ENCODE results near the gene IQCH. TPM values are rescaled to one million over a fixed set of nuclear protein-coding genes. Genes with fewer than 3 reads are reported as not detected.

IQCH gene
- total RNA-seq, 3 donors from 2014 or later (not counting 1 experiment from before 2014, with no cell fraction given): 0.78 to 1.4 (median 0.86) TPM

DNA sequence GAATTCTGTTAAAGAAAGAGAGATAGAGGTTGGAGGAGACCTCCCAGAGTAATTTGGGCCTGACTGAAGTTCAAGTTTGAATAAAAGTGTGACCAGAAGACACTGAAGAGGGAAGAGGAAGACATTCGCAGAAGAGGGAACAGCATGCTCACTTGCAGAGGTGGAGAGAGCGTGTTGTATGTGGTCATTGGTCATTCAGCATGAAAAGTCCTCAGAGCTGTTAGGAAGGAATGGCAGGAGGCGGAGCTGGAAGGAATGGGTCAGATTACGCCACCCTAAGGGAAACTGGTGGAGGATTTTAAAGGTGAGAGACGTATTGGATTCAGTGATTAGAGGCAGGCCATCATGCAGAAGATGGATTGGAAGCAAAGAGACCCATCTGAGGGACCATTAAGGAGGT lies 41.6 kb downstream of the IQCH start:
- H3K27ac Mint-ChIP-seq: no peak overlapping the region
- no peaks in the 10 kb centered on the region for H3K36me3 Mint-ChIP-seq
- no peaks in the 10 kb centered on the region for H3K27me3 ChIP-seq (ENCODE audit: control insufficient read depth, insufficient read depth, low read length)
- intact Hi-C loops (cut with micrococcal nuclease): no loop called here
- H3K4me1 Mint-ChIP-seq: no peaks in the 10 kb centered on the region
- no peaks in the 10 kb centered on the region for H3K36me3 ChIP-seq (ENCODE audit: control insufficient read depth, insufficient read depth, low read length)
- no peak for DNase-seq
- H3K4me3 Mint-ChIP-seq: no peak overlapping the region
- H3K9me3 Mint-ChIP-seq: no peaks in the 10 kb centered on the region
- 96% methylated on average over 5 of the region's 5 CpGs for WGBS (ENCODE audit: insufficient coverage)
- no peak overlapping the region for H3K27ac ChIP-seq (ENCODE audit: low read length)
- H3K4me1 ChIP-seq (ENCODE audit: control insufficient read depth, insufficient read depth, low read length): no peaks in the 10 kb centered on the region
- H3K4me3 ChIP-seq (ENCODE audit: low read length): no peak overlapping the region
- H3K27me3 Mint-ChIP-seq (ENCODE audit: low read depth in 2 of 2): no peaks in the 10 kb centered on the region
- TF ChIP-seq CTCF (IDR thresholded peaks at IDR 0.05): no peak
- no peaks in the 10 kb centered on the region for H3K9me3 ChIP-seq (ENCODE audit: control insufficient read depth, insufficient read depth, low read length)
- no peak for ATAC-seq

DNA sequence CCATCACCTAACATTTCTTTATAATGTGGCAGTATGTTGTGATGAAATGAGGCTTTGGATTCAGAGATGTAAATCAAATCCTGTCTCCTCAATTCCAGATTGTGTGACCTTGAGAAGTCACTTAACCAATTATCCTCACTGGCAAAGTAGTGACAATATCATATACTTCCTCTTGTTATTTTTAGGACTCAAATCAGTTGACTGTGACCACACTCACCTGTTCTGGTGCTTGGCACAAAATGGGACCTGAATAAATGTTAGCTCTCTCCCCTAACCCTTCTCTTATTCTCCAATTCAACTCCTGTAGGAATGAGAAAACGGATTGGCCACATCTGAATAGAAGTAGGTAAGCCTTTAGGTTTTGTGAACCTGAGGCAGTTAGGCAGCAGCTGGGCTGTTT lies 42.1 kb downstream of the IQCH start:
- no peak for TF ChIP-seq CTCF (IDR thresholded peaks at IDR 0.05)
- H3K9me3 ChIP-seq (ENCODE audit: control insufficient read depth, insufficient read depth, low read length): no peaks in the 10 kb centered on the region
- no peak overlapping the region for H3K4me3 Mint-ChIP-seq
- H3K36me3 ChIP-seq (ENCODE audit: control insufficient read depth, insufficient read depth, low read length): no peaks in the 10 kb centered on the region
- no peak for DNase-seq
- no peaks in the 10 kb centered on the region for H3K4me1 Mint-ChIP-seq
- H3K36me3 Mint-ChIP-seq: no peaks in the 10 kb centered on the region
- WGBS (ENCODE audit: insufficient coverage): no CpG with 5 or more reads among the region's 1 CpG
- intact Hi-C loops (cut with micrococcal nuclease): no loop called here
- H3K27ac ChIP-seq (ENCODE audit: low read length): no peak overlapping the region
- no peak for ATAC-seq
- H3K4me1 ChIP-seq (ENCODE audit: control insufficient read depth, insufficient read depth, low read length): no peaks in the 10 kb centered on the region
- no peak overlapping the region for H3K27ac Mint-ChIP-seq
- H3K27me3 Mint-ChIP-seq (ENCODE audit: low read depth in 2 of 2): no peaks in the 10 kb centered on the region
- no peaks in the 10 kb centered on the region for H3K9me3 Mint-ChIP-seq
- H3K4me3 ChIP-seq (ENCODE audit: low read length): no peak overlapping the region
- no peaks in the 10 kb centered on the region for H3K27me3 ChIP-seq (ENCODE audit: control insufficient read depth, insufficient read depth, low read length)

DNA sequence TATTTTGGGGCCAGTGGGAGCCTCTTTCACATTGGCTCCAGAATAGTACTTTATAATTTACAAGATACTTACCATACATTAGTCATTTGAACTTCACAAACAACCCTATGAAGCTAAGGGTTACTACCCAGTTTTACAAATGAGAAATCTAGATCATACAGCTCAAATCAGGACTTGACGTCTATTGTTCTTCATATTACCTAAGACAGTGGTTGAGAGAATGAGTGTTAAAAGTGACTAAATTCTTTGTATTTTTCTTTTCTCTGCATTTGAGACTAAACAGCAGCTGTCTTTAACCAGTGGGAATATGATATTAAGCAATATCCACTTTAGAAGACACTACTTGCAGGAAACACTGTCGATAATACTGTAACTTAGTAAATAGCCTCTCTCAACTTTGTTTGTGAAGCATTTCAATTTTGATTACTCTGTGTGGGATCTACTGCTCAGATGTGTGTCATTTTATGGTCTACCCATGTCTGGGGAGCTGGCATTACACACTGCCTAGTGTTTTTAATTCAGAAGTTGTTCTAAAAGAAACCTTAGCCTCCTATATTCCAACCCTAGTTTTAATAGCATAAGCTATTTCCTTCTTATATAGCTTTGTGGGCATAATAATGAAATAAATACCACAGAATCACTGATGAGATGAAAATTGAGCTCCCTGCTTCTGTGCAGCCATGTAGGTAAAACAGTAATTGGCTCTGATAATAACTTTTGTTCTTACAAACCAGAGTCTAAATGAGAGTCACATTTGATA lies 45.9 kb downstream of the IQCH start:
- Mint-ChIP-seq H3K4me3 (no peak overlapping the region), H3K27ac (no peak overlapping the region), H3K4me1 (no peaks in the 10 kb centered on the region), H3K27me3 (ENCODE audit: low read depth in 2 of 2) (no peaks in the 10 kb centered on the region), H3K9me3 (no peaks in the 10 kb centered on the region), H3K36me3 (no peaks in the 10 kb centered on the region)
- H3K4me1 ChIP-seq (ENCODE audit: control insufficient read depth, insufficient read depth, low read length): no peaks in the 10 kb centered on the region
- H3K9me3 ChIP-seq (ENCODE audit: control insufficient read depth, insufficient read depth, low read length): no peaks in the 10 kb centered on the region
- DNase-seq (no peak), ATAC-seq (no peak)
- intact Hi-C loops (cut with micrococcal nuclease): no loop called here
- H3K4me3 ChIP-seq (ENCODE audit: low read length): no peak overlapping the region
- no CpG with 5 or more reads among the region's 2 CpGs for WGBS (ENCODE audit: insufficient coverage)
- TF ChIP-seq CTCF (IDR thresholded peaks at IDR 0.05): no peak
- no peaks in the 10 kb centered on the region for H3K27me3 ChIP-seq (ENCODE audit: control insufficient read depth, insufficient read depth, low read length)
- H3K36me3 ChIP-seq (ENCODE audit: control insufficient read depth, insufficient read depth, low read length): no peaks in the 10 kb centered on the region
- no peak overlapping the region for H3K27ac ChIP-seq (ENCODE audit: low read length)
